ENCODE measurements around the gene QKI. TPM values are rescaled to one million over a fixed set of nuclear protein-coding genes. Genes with fewer than 3 reads are reported as not detected.

QKI gene
- total RNA-seq, 2 donors from 2014 or later = 9.1 to 28.0 TPM

- no peaks in the 10 kb centered on the region for H3K4me1 ChIP-seq
- no peak overlapping the region for H3K27ac ChIP-seq
- H3K9ac ChIP-seq (ENCODE audit: low read depth in 2 of 2, low read length in 2 of 2) = no peak overlapping the region
- H3K27me3 ChIP-seq = no peaks in the 10 kb centered on the region
- TF ChIP-seq CTCF (IDR thresholded peaks at IDR 0.05) = no peak
- intact Hi-C loops (cut with DNase I) = no loop called here
- H3K4me3 ChIP-seq = no peak overlapping the region
- H3K9me3 ChIP-seq = no peaks in the 10 kb centered on the region
- DNase-seq = no peak
- no peaks in the 10 kb centered on the region for H3K36me3 ChIP-seq
These were observed 185.8 kb downstream of the QKI start for GRCh38 chr6:163600331-163600730.

GRCh38 chr6:163600781-163601180 lies 186.3 kb downstream of the QKI start:
- H3K4me3 ChIP-seq = no peak overlapping the region
- H3K27me3 ChIP-seq = no peaks in the 10 kb centered on the region
- H3K9me3 ChIP-seq = no peaks in the 10 kb centered on the region
- TF ChIP-seq CTCF (IDR thresholded peaks at IDR 0.05) = no peak
- no peak for DNase-seq
- no peak overlapping the region for H3K27ac ChIP-seq
- no peaks in the 10 kb centered on the region for H3K4me1 ChIP-seq
- no peak overlapping the region for H3K9ac ChIP-seq (ENCODE audit: low read depth in 2 of 2, low read length in 2 of 2)
- intact Hi-C loops (cut with DNase I) = no loop called here
- H3K36me3 ChIP-seq = no peaks in the 10 kb centered on the region

GRCh38 chr6:163602851-163603250 lies 188.3 kb downstream of the QKI start:
- intact Hi-C loops (cut with DNase I) = no loop called here
- no peaks in the 10 kb centered on the region for H3K4me1 ChIP-seq
- H3K27me3 ChIP-seq = no peaks in the 10 kb centered on the region
- H3K9ac ChIP-seq (ENCODE audit: low read depth in 2 of 2, low read length in 2 of 2) = no peak overlapping the region
- H3K36me3 ChIP-seq = no peaks in the 10 kb centered on the region
- H3K27ac ChIP-seq = no peak overlapping the region
- no peaks in the 10 kb centered on the region for H3K9me3 ChIP-seq
- DNase-seq = no peak
- H3K4me3 ChIP-seq = no peak overlapping the region
- TF ChIP-seq CTCF (IDR thresholded peaks at IDR 0.05) = no peak

- no peak for DNase-seq
- H3K36me3 ChIP-seq = no peaks in the 10 kb centered on the region
- H3K4me3 ChIP-seq = no peak overlapping the region
- H3K9ac ChIP-seq (ENCODE audit: low read depth in 2 of 2, low read length in 2 of 2) = no peak overlapping the region
- intact Hi-C loops (cut with DNase I) = no loop called here
- TF ChIP-seq CTCF (IDR thresholded peaks at IDR 0.05) = no peak
- H3K27me3 ChIP-seq = no peaks in the 10 kb centered on the region
- no peaks in the 10 kb centered on the region for H3K4me1 ChIP-seq
- no peaks in the 10 kb centered on the region for H3K9me3 ChIP-seq
- H3K27ac ChIP-seq = no peak overlapping the region
These were observed 188.9 kb downstream of the QKI start for GRCh38 chr6:163603395-163603794.

DNA sequence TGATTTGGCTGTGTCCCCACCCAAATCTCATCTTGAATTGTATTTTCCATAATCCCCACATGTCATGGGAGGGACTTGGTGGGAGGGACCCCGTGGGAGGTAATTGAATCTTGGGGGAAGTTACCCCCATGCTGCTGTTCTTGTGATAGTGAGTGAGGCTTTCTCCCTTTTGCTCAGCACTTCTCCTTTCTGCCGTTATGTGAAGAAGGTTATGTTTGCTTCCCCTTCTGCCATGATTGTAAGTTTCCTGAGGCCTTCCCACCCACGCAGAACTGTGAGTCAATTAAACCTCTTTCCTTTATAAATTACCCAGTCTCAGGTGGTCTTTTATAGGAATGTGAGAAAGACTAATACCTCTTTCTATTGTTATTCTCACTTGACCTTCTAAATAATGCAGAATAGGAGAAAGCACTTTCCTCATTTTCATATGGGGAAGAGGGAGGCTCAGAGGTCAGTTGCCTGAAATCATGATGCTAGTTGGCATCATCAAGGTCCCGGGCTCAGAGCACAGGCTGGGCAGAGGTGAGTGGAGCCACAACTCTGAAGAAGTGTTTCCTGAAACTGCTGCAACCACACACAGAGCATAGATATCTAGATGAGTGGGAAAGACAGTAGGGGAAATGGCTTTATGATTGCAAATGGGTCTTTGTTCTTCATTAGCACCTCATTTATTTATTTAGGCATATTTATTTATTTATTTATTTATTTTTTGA lies 191.0 kb downstream of the QKI start:
- H3K9me3 ChIP-seq = no peaks in the 10 kb centered on the region
- H3K4me3 ChIP-seq = no peak overlapping the region
- no peaks in the 10 kb centered on the region for H3K36me3 ChIP-seq
- no peak overlapping the region for H3K9ac ChIP-seq (ENCODE audit: low read depth in 2 of 2, low read length in 2 of 2)
- no peak for TF ChIP-seq CTCF (IDR thresholded peaks at IDR 0.05)
- intact Hi-C loops (cut with DNase I) = no loop called here
- H3K4me1 ChIP-seq = no peaks in the 10 kb centered on the region
- H3K27me3 ChIP-seq = no peaks in the 10 kb centered on the region
- H3K27ac ChIP-seq = no peak overlapping the region
- DNase-seq = no peak

Measured in colonic mucosa (tissue), 4 donors.